Activated CD4-positive, alpha-beta T cell treated with anti-CD3 and anti-CD28 coated beads, Interleukin-2, amount 50 U/mL, for 4 hours (primary cell): ENCODE data around the gene PDCL3.

ENCODE experiments used
- DNase-seq, 2 experiments: peaks; one replicate each; pipeline ENCODE4 v3.0.0-alpha.2; 2020

Gene PDCL3

GRCh38 chr2:100562613-100563406 is at the start of gene PDCL3:
PDCL3 (plus strand) TSS chr2:100562993; CDS start chr2:100563068, 75 bp downstream.
- peak; percentile 92 to 93 for DNase-seq

GRCh38 chr2:100513650-100514049 is 49.1 kb upstream of the PDCL3 start:
- no peak for DNase-seq

- no peak for DNase-seq
These were observed 45.2 kb upstream of the PDCL3 start for GRCh38 chr2:100517556-100517955.

- no peak for DNase-seq
These were observed 44.0 kb upstream of the PDCL3 start for GRCh38 chr2:100518801-100519200.

- no peak for DNase-seq
These were observed 42.6 kb upstream of the PDCL3 start for GRCh38 chr2:100520224-100520623.

GRCh38 chr2:100522430-100522829 is 40.4 kb upstream of the PDCL3 start:
- no peak for DNase-seq

GRCh38 chr2:100524331-100524730 is 38.5 kb upstream of the PDCL3 start:
- no peak for DNase-seq

GRCh38 chr2:100526868-100527267 is 35.9 kb upstream of the PDCL3 start:
- no peak for DNase-seq

- no peak for DNase-seq
These were observed 35.3 kb upstream of the PDCL3 start for GRCh38 chr2:100527440-100528015.

GRCh38 chr2:100529176-100529575 is 33.6 kb upstream of the PDCL3 start:
- DNase-seq, result no peak

- no peak for DNase-seq
These were observed 32.9 kb upstream of the PDCL3 start for GRCh38 chr2:100529900-100530299.

- no peak for DNase-seq
These were observed 26.9 kb upstream of the PDCL3 start for GRCh38 chr2:100535855-100536254.

GRCh38 chr2:100537918-100538317 is 24.9 kb upstream of the PDCL3 start:
- no peak for DNase-seq

- DNase-seq, result no peak
These were observed 23.6 kb upstream of the PDCL3 start for GRCh38 chr2:100539221-100539620.

GRCh38 chr2:100541404-100541803 is 21.4 kb upstream of the PDCL3 start:
- no peak for DNase-seq

- no peak for DNase-seq
These were observed 20.4 kb upstream of the PDCL3 start for GRCh38 chr2:100542418-100542817.

GRCh38 chr2:100544911-100545596 is 17.7 kb upstream of the PDCL3 start:
- no peak for DNase-seq

- no peak for DNase-seq
These were observed 16.3 kb upstream of the PDCL3 start for GRCh38 chr2:100546469-100546868.

GRCh38 chr2:100548771-100549170 is 14.0 kb upstream of the PDCL3 start:
- no peak for DNase-seq

- DNase-seq, result no peak
These were observed 11.5 kb upstream of the PDCL3 start for GRCh38 chr2:100551303-100551702.

- DNase-seq, result peak; percentile 11 to 27
These were observed 7.9 kb upstream of the PDCL3 start for GRCh38 chr2:100554798-100555407.

- DNase-seq, result no peak
These were observed 6.0 kb upstream of the PDCL3 start for GRCh38 chr2:100556746-100557145.

- no peak for DNase-seq
These were observed 2.5 kb upstream of the PDCL3 start for GRCh38 chr2:100560216-100560830.
